ENCODE data around the gene KRT40.

The KRT40 gene

DNA sequence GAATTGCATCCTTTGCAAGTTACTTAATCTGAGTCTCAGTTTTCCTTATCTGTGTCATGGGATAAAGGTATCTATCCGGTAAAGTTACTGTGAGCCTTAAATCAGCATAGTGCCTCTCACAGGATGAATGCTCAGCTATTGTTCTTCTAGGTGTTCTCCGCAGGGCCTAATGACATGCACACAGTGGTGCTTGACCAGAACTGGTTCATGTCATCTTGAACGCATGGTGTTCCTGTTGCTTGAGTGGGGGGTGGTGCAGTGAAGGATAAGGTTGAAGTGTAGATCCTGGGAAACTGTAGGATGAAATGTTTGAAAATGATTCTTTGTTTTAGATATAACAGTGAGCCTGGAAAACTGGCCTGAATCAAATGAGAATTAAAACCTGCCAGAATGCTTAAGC, 4.0 kb downstream of the KRT40 start:
- TF ChIP-seq GATA2 (IDR thresholded peaks at IDR 0.05; ENCODE audit: low read depth, low read length) (no peak), GATA3 (IDR thresholded peaks at IDR 0.05; ENCODE audit: low read depth, low read length) (no peak)

DNA sequence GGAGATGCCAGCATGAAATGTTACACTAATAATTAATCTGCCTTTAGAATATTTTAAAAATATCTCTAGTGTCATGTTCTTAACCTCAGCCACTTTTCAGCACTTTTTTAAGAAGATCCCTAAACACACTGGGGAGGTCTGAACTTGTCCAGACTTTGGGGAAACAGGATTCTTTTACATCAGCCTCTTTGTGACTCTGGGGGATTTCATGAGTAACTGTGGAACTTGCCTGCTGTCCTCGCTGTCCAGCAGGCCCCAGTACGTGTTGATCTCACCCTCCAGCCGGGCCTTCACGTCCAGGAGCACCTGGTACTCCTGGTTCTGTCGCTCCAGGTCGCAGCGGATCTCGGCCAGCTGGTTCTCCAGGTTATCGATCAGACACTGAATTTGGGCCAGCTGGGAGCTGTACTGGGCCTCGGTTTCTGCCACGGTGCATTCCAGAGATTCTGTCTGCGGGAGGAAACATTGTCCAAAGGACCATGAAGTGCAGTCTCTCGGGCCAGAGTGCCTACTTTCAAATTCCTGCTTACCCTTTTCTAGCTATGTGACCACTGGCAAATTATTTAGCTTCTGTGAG, 5.5 kb downstream of the KRT40 start:
- TF ChIP-seq GATA3 (IDR thresholded peaks at IDR 0.05; ENCODE audit: low read depth, low read length) (no peak), GATA2 (IDR thresholded peaks at IDR 0.05; ENCODE audit: low read depth, low read length) (no peak)

DNA sequence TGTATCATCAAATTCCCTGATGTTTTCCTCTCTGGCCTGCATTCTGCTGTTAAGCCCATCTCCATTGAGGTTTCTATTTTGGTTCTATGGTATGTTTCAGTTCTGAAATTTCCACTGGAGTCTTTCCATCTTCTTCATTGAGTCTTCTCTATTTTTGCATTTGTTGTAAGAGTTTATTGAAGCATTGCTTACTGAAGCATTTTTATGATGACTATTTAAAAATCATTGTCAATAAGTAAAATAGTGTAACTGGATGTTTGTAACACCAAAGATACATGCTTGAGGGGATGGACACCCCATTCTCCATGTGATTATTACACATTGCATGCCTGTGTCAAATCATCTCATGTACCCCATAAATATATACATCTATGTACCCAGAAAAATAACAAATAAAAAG, 8.6 kb downstream of the KRT40 start:
- no peak for TF ChIP-seq GATA2 (IDR thresholded peaks at IDR 0.05; ENCODE audit: low read depth, low read length)

DNA sequence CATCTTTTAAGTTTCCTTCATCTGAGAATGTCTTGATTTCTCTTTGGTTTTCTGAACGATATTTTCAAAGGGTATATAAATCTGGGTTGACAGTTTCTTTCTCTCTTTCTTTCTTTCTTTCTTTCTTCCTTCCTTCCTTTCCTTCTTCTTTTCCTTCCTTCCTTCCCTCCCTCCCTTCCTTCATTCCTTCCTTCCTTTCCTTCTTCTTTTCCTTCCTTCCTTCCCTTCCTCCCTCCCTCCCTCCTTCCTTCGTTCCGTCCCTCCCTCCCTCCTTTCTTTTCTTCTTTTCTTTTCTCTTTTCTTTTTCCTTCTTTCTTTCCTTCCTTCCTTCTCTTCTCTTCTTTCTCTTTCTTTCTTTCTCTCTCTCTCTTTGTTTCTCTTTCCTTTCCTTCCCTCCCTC, 9.8 kb downstream of the KRT40 start:
- TF ChIP-seq GATA2 (IDR thresholded peaks at IDR 0.05; ENCODE audit: low read depth, low read length) (no peak), GATA3 (IDR thresholded peaks at IDR 0.05; ENCODE audit: low read depth, low read length) (no peak)

DNA sequence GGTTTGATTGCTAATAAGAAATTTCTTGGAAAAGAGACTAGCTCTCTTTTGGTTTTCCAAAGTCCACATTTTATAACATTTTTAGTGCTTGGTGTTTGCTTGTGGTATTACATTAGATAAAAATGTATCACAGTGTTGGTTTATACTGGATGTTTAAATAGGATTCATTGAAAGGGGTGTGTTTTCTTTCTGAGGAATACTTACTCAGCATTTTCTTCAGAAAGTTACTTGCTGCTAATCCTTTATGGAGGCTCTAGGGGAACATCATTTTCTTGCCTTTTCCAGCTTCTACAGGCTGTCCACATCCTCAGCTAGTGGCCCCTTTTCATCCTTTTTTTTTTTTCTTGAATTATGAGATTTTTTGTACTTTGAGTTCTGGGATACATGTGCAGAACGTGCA, 16.5 kb downstream of the KRT40 start:
- TF ChIP-seq GATA3 (IDR thresholded peaks at IDR 0.05; ENCODE audit: low read depth, low read length) (no peak), GATA2 (IDR thresholded peaks at IDR 0.05; ENCODE audit: low read depth, low read length) (no peak)

DNA sequence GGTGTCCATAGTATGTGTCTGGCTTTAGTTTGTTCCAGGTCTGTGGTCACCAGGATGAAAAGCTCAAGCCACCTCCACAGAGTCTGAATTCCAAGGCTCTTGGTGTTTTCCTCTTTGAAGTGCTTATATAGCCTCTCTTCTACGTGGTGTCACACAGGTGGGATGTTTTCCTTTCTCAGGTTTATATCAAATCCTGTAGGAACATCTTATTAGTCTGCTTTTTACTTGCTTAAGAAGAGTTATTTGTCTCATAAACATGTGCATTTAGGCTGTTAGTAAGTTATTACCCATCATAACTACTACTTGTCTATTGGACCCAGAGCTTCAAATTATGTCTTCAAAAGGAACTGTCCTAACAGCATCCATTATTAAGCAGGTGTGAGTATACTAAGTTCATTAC, 17.3 kb downstream of the KRT40 start, which contains the start of gene KRT39:
Gene KRT39, minus strand, starts transcription at position 101 of the 400 bp plus-strand sequence. Its CDS starts 92 bp downstream, at position 9.
- TF ChIP-seq GATA2 (IDR thresholded peaks at IDR 0.05; ENCODE audit: low read depth, low read length) (no peak), GATA3 (IDR thresholded peaks at IDR 0.05; ENCODE audit: low read depth, low read length) (no peak)

DNA sequence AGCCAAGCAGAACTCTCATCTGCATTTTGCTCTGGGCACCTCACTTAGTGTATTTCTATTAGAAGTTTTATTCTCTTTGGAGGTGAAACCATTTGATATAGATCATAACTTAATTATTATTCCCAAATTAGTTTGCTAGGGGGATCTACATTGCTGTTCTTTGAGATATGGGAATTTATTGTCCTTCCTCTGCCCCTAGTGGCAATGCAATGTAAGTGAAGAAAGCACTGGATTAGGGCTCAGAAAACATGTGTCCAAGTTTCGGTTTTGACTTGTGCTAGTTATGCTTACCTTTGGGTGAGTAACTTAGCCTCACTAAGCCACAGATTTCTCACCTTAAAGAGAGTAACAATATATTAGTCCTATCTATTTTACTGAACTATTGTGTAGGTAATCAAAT, 20.3 kb downstream of the KRT40 start:
- no peak for TF ChIP-seq GATA2 (IDR thresholded peaks at IDR 0.05; ENCODE audit: low read depth, low read length)
- no peak for TF ChIP-seq GATA3 (IDR thresholded peaks at IDR 0.05; ENCODE audit: low read depth, low read length)

DNA sequence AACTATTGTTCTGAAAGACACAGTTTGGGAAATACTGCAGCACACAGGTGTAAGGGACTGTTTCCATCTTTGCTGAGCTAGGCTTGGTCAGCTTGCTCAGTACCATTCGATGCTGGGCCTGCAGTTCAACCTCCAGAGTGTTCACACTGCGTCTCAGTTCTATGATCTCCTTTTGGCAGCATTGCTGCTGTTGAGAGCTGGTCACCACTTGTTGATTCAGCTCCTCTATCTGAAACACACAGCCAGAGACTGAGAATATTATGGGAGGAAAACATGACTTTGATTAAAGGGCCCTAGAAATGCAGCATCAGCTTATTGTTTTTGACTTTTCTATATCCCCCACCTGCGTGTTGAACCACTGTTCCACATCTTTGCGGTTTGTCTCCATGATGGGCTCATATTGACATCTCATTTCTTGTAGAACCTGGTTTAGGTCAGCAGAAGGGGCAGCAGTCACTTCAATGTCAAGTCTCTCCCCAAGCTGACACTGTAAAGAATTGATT, 22.0 kb downstream of the KRT40 start:
- no peak for TF ChIP-seq GATA2 (IDR thresholded peaks at IDR 0.05; ENCODE audit: low read depth, low read length)
- TF ChIP-seq GATA3 (IDR thresholded peaks at IDR 0.05; ENCODE audit: low read depth, low read length) = no peak

DNA sequence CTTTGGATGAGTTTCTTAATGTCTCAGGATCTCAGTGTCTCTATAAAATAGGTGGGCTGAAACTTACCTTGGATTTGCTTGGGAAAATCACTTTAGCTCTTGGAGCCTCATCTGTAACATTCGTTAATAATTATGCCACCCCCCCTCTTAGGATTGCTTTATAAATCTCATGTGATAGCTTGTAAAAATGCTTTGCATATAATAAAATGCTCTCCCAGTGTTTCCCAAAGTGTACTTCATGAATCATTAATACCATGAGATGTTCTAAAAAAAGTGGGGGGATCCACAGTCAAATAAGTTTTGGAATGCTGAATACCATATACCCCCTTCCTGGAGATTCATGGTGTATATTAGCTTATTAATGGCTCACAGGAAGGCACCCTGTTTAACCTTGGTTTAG, 22.5 kb downstream of the KRT40 start:
- TF ChIP-seq GATA3 (IDR thresholded peaks at IDR 0.05; ENCODE audit: low read depth, low read length) = no peak
- no peak for TF ChIP-seq GATA2 (IDR thresholded peaks at IDR 0.05; ENCODE audit: low read depth, low read length)

DNA sequence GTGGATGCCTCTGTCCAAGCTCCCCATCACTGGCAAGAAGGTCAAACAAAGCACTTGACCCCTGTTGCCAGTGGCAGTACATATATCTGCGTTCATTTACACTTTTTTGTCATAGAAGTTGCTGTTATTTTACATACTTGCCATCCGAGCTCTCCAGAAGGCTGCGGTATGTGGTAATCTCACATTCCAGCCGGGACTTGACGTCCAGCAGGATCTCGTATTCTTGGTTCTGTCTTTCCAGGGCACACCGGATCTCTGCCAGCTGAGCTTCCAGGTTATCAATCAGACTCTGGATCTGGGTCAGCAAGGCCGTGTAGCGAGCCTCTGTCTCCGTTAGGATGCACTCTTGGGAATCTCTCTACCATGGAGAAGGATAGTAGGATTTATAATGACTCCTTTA, 24.0 kb downstream of the KRT40 start:
- TF ChIP-seq GATA3 (IDR thresholded peaks at IDR 0.05; ENCODE audit: low read depth, low read length) = no peak

DNA sequence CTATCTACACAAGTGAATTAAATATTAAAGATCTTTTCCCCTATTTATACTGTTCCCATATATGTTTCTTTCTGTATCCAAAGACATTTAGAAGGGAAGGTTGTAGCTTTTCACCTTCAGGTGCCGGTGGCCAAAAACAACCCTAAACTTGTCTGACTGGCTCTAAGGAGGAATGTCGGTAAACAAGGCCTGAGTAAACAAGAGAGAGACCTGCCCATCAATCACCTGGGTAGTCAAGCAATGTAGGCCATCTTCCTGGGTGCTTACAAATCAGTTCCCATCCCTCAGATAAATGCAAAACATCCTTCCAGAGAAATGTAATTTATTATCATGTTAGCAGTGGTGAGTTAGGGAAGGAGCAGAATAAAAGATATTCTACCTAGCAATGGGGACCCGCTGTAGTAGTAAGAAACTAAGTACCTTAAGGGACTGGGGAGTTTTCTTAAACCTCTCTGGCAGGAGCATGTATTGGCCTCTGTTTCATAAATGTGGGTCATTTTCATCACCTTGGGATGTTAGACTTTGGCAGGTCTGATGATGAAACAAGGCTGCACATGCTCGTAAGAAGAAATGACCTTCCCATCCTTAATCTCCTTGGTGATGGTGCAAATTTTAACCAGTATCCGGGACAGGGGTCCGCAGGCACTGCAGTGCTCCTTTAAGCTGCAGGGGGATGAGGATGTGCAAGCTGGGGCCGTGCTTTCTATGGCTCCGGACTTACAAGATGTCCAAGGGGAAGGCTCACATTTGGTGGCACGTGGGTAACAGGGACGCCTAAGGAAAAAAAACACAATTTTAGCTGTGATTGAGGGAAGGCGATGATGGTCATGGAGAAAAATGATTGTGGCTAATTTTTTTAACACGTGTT, 25.8 kb downstream of the KRT40 start:
- TF ChIP-seq GATA2 (IDR thresholded peaks at IDR 0.05; ENCODE audit: low read depth, low read length) = no peak
- TF ChIP-seq GATA3 (IDR thresholded peaks at IDR 0.05; ENCODE audit: low read depth, low read length) = no peak

DNA sequence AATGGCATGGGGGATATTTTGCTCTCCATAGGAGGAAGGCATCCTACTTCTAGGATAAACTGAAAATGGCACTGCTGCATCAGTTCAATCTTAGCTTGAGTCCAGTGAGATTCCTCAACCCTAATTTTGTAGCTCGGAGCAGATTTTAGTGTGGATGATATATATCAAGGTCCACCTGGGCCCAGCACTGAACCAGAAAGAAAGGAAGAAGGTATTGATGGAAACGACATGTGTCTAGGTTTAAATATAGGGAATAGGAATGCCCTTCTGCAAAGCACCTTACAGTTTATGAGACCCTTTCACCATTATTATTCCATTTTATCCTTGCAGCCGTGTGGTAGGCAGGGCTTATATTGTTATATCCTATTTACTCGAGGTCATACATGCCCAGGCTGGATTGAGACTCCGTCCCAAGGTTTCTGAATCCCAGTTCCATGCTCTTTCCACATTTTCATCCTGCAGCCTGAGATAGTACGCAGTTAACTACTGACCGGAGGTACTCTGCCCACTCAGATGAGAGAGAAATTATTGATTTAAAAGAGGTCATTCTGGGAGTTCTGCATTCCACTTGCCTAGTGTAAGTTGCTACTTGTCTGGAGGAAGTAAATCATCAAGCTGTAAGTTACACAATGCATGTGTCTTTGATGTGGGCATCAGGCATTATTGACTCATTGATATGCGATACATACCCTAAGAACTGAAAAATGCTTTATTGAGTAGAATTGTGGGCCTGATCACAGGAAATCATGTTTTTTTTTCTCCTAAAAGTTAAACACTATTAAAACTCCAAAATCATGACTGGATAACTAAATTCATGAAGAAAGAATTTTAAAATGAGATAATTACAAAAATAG, 27.5 kb downstream of the KRT40 start:
- TF ChIP-seq GATA3 (IDR thresholded peaks at IDR 0.05; ENCODE audit: low read depth, low read length) (no peak), GATA2 (IDR thresholded peaks at IDR 0.05; ENCODE audit: low read depth, low read length) (no peak)

DNA sequence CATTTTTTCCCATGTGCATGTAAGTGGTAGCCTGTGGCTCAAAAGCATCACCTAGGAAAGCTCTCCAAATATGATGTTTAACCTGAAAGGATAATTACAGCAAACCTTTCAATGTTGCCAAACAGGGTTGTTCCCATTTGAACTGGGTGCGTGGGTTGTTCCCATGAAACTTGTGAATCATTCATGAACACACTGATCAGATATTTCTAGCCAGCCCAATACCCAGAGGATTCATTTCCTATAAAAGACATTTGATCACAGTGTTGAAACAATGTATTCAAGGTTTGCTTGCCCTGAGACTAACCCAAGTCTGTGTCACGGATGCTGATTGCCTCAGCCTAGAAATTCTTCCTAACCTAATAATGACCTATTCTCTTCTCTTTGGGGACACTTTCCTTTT, 30.2 kb downstream of the KRT40 start:
- TF ChIP-seq GATA3 (IDR thresholded peaks at IDR 0.05; ENCODE audit: low read depth, low read length) = no peak
- TF ChIP-seq GATA2 (IDR thresholded peaks at IDR 0.05; ENCODE audit: low read depth, low read length) = no peak

DNA sequence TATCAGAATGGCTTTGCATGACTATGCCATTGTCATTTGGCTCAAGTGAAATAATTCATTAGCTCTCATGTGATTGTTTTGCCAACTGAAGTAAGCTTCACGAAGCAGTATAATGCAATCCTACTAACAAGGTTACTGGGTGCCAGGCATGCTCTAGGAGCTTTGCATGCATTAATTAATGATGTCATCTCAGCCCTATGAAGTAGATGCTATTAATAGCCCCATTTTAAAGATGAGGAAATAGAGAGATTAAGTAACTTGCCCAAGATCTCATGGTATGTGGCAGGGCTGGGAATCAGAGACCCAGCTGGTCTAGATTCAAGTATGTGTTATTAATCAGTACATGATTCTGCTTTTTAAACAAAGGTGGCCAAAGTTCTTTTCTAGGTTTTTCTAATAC, 31.5 kb downstream of the KRT40 start:
- TF ChIP-seq GATA3 (IDR thresholded peaks at IDR 0.05; ENCODE audit: low read depth, low read length) = no peak
- no peak for TF ChIP-seq GATA2 (IDR thresholded peaks at IDR 0.05; ENCODE audit: low read depth, low read length)
